ENCODE data around the gene STX2.

Gene STX2

GRCh38 chr12:130838284-130838950 lies 633 bp downstream of the STX2 start:
- H3K4me3 ChIP-seq (ENCODE audit: low read length), result peak overlapping the region; percentile 84
- DNase-seq (ENCODE audit: low read depth), result peak; percentile 21
- no peak for TF ChIP-seq CTCF (conservative IDR thresholded peaks at IDR 0.05; ENCODE audit: low read length)

GRCh38 chr12:130835436-130835835 lies 3.6 kb downstream of the STX2 start:
- TF ChIP-seq CTCF (conservative IDR thresholded peaks at IDR 0.05; ENCODE audit: low read length), result no peak
- no peak overlapping the region for H3K4me3 ChIP-seq (ENCODE audit: low read length)
- DNase-seq (ENCODE audit: low read depth), result no peak

- no peak for DNase-seq (ENCODE audit: low read depth)
- no peak overlapping the region for H3K4me3 ChIP-seq (ENCODE audit: low read length)
- no peak for TF ChIP-seq CTCF (conservative IDR thresholded peaks at IDR 0.05; ENCODE audit: low read length)
These were observed 4.0 kb downstream of the STX2 start for GRCh38 chr12:130835011-130835410.

GRCh38 chr12:130832561-130833209 lies 6.4 kb downstream of the STX2 start:
- TF ChIP-seq CTCF (conservative IDR thresholded peaks at IDR 0.05; ENCODE audit: low read length), result no peak
- peak; percentile 76 for DNase-seq (ENCODE audit: low read depth)
- no peak overlapping the region for H3K4me3 ChIP-seq (ENCODE audit: low read length)

- TF ChIP-seq CTCF (conservative IDR thresholded peaks at IDR 0.05; ENCODE audit: low read length), result no peak
- DNase-seq (ENCODE audit: low read depth), result no peak
- no peak overlapping the region for H3K4me3 ChIP-seq (ENCODE audit: low read length)
These were observed 7.1 kb downstream of the STX2 start for GRCh38 chr12:130831876-130832405.

- TF ChIP-seq CTCF (conservative IDR thresholded peaks at IDR 0.05; ENCODE audit: low read length), result no peak
- DNase-seq (ENCODE audit: low read depth), result no peak
- no peak overlapping the region for H3K4me3 ChIP-seq (ENCODE audit: low read length)
These were observed 7.8 kb downstream of the STX2 start for GRCh38 chr12:130831246-130831645.

- H3K4me3 ChIP-seq (ENCODE audit: low read length), result no peak overlapping the region
- TF ChIP-seq CTCF (conservative IDR thresholded peaks at IDR 0.05; ENCODE audit: low read length), result no peak
- DNase-seq (ENCODE audit: low read depth), result no peak
These were observed 8.9 kb downstream of the STX2 start for GRCh38 chr12:130830246-130830551.

Measured in AG10803 (cell line).